Smooth muscle cell (in vitro differentiated cells): ENCODE results near the gene KIR3DL2. TPM values are rescaled to one million over a fixed set of nuclear protein-coding genes. Genes with fewer than 3 reads are reported as not detected.
"Not testable (repeated sequence)": the region's sequence is repeated elsewhere in the genome, so short reads cannot be mapped to it uniquely, and the experiment has no call there.

Experiments
- DNase-seq: peaks from one replicate; lab custom pipeline; 2025; ENCODE audit not compliant: unreplicated experiment; lab: John Stamatoyannopoulos, UW
- H2AFZ ChIP-seq: fragments of 200-600 bp; sonication (generic); 2 replicates; pipeline ENCODE4 v1.6.0; 2016; ENCODE audit warnings: antibody characterized with exemption, low read depth, mild to moderate bottlenecking
- H3F3A ChIP-seq: fragments of 200-600 bp; sonication (generic); 2 replicates; pipeline ENCODE4 v1.6.0; 2017; ENCODE audit warnings: antibody characterized with exemption, low read depth
- H3K27ac ChIP-seq: fragments of 200-600 bp; sonication (generic); 2 replicates; pipeline ENCODE4 v1.5.1; 2016; ENCODE audit warnings: low read depth, mild to moderate bottlenecking
- H3K27me3 ChIP-seq: fragments of 200-600 bp; sonication (generic); 2 replicates; pipeline ENCODE4 v1.6.1; 2016; ENCODE audit warnings: low read depth, mild to moderate bottlenecking
- H3K36me3 ChIP-seq: fragments of 200-600 bp; sonication (generic); 2 replicates; pipeline ENCODE4 v1.5.1; 2016; ENCODE audit warnings: low read depth
- H3K4me1 ChIP-seq: fragments of 200-600 bp; sonication (generic); 2 replicates; pipeline ENCODE4 v1.5.1; 2016; ENCODE audit warnings: low read depth
- H3K4me2 ChIP-seq: fragments of 200-600 bp; sonication (generic); 2 replicates; pipeline ENCODE4 v1.6.0; 2016; ENCODE audit warnings: mild to moderate bottlenecking
- H3K4me3 ChIP-seq: fragments of 200-600 bp; sonication (generic); 2 replicates; pipeline ENCODE4 v1.5.1; 2016; ENCODE audit warnings: mild to moderate bottlenecking
- H3K79me2 ChIP-seq: fragments of 200-600 bp; sonication (generic); 2 replicates; pipeline ENCODE4 v1.6.0; 2016; ENCODE audit warnings: low read depth, mild to moderate bottlenecking
- H3K9ac ChIP-seq: fragments of 200-600 bp; sonication (generic); 2 replicates; pipeline ENCODE4 v1.6.0; 2016; ENCODE audit warnings: low read depth
- H3K9me3 ChIP-seq: fragments of 200-600 bp; sonication (generic); replicated peaks from 2 replicates; pipeline ENCODE4 v1.5.1; 2016; ENCODE audit warnings: low read depth
- H4K20me1 ChIP-seq: fragments of 200-600 bp; sonication (generic); 2 replicates; pipeline ENCODE4 v1.6.0; 2016; ENCODE audit warnings: low read depth
- CTCF ChIP-seq: fragments of 200-600 bp; sonication (generic); IDR thresholded peaks from 2 replicates; pipeline ENCODE4 v1.5.1; 2017; ENCODE audit warnings: borderline replicate concordance, mild to moderate bottlenecking, antibody characterized with exemption; ENCODE audit not compliant: insufficient read depth, poor library complexity, severe bottlenecking
- WGBS: methylation state at CpG from one replicate; pipeline ENCODE4 v1.1.7; 2016; ENCODE audit warnings: low lambda C conversion rate; 5-methylcytosine and 5-hydroxymethylcytosine counted together
- polyA plus RNA-seq: library from polyadenylated mRNA; unstranded; fragments of >200 nt; fragmentation: Nextera tagmentation; extraction: Ambion mirVana; gene quantifications from 2 replicates; pipeline ENCODE4 v1.2.1, GENCODE V29; 2016
- total RNA-seq: library from RNA; depleted of rRNA; stranded (reverse); fragments of >200 nt; gene quantifications from 2 replicates; pipeline ENCODE4 v1.2.3, GENCODE V29; 2014

The KIR3DL2 gene
- total and polyA plus RNA-seq, 2 experiments from 2014 or later = not detected

- H3K9ac ChIP-seq = no peak overlapping the region
- no peaks in the 10 kb centered on the region for H3K36me3 ChIP-seq
- H2AFZ ChIP-seq = no peak overlapping the region
- no peak for TF ChIP-seq CTCF
- no peaks in the 10 kb centered on the region for H3K79me2 ChIP-seq
- H3K4me1 ChIP-seq = no peaks in the 10 kb centered on the region
- H3K9me3 ChIP-seq = no peaks in the 10 kb centered on the region
- H3F3A ChIP-seq = no peaks in the 10 kb centered on the region
- H3K4me3 ChIP-seq = no peak overlapping the region
- H3K27ac ChIP-seq = no peak overlapping the region
- no peaks in the 10 kb centered on the region for H4K20me1 ChIP-seq
- DNase-seq = no peak
- WGBS = 75% methylated on average over 15 of the region's 15 CpGs
- no peaks in the 10 kb centered on the region for H3K27me3 ChIP-seq
- no peak overlapping the region for H3K4me2 ChIP-seq
Measured at GRCh38 chr19:54817670-54818536, 32.3 kb upstream of the KIR3DL2 start.

- H3K79me2 ChIP-seq, H3K36me3 ChIP-seq, H3K27me3 ChIP-seq, H3K4me1 ChIP-seq, H3F3A ChIP-seq, H3K27ac ChIP-seq, H4K20me1 ChIP-seq, H3K4me3 ChIP-seq, H3K4me2 ChIP-seq, H3K9ac ChIP-seq, H2AFZ ChIP-seq, H3K9me3 ChIP-seq, DNase-seq: not testable (repeated sequence)
- 62% methylated on average over 4 of the region's 4 CpGs for WGBS
Measured at GRCh38 chr19:54824416-54824815, 25.8 kb upstream of the KIR3DL2 start.

GRCh38 chr19:54825326-54825725 is 24.9 kb upstream of the KIR3DL2 start:
- H3K9ac ChIP-seq, H3K4me3 ChIP-seq, H3K9me3 ChIP-seq, DNase-seq, H3F3A ChIP-seq, H3K27me3 ChIP-seq, H3K79me2 ChIP-seq, H4K20me1 ChIP-seq, H3K36me3 ChIP-seq, H3K4me1 ChIP-seq, H3K27ac ChIP-seq, H2AFZ ChIP-seq, H3K4me2 ChIP-seq: not testable (repeated sequence)
- WGBS = 52% methylated on average over 7 of the region's 7 CpGs

- not testable (repeated sequence) for H3K9me3 ChIP-seq, H3K9ac ChIP-seq, H3K27ac ChIP-seq, H3K79me2 ChIP-seq, H3K36me3 ChIP-seq, H3K4me3 ChIP-seq, DNase-seq, H4K20me1 ChIP-seq, H3F3A ChIP-seq, H3K4me2 ChIP-seq, H3K4me1 ChIP-seq, H2AFZ ChIP-seq, H3K27me3 ChIP-seq
- 68% methylated on average over 8 of the region's 8 CpGs for WGBS
Measured at GRCh38 chr19:54828064-54828463, 22.2 kb upstream of the KIR3DL2 start.

- not testable (repeated sequence) for H3K4me2 ChIP-seq
Measured at GRCh38 chr19:54832496-54832895, 17.7 kb upstream of the KIR3DL2 start, which contains the start of gene KIR2DS4. Gene KIR2DS4, plus strand, starts transcription at chr19:54832676.

GRCh38 chr19:54835126-54835525 is 15.1 kb upstream of the KIR3DL2 start:
- not testable (repeated sequence) for H3K4me2 ChIP-seq, H3K4me3 ChIP-seq, H3K27me3 ChIP-seq, H2AFZ ChIP-seq, H3K36me3 ChIP-seq, H3F3A ChIP-seq, H3K27ac ChIP-seq, H3K9ac ChIP-seq, H3K79me2 ChIP-seq, H4K20me1 ChIP-seq, DNase-seq, H3K4me1 ChIP-seq, H3K9me3 ChIP-seq
- WGBS = 62% methylated on average over 5 of the region's 5 CpGs

More at GRCh38 chr19:54832496-54832895, 17.7 kb upstream of the KIR3DL2 start, which contains the start of gene KIR2DS4:
- H3K4me3 ChIP-seq, H3K9me3 ChIP-seq, H3K9ac ChIP-seq, H3K27me3 ChIP-seq, DNase-seq, H4K20me1 ChIP-seq, H2AFZ ChIP-seq, H3K27ac ChIP-seq, H3K4me1 ChIP-seq, H3F3A ChIP-seq, H3K36me3 ChIP-seq, H3K79me2 ChIP-seq: not testable (repeated sequence)
- WGBS = 83% methylated on average over 14 of the region's 14 CpGs

GRCh38 chr19:54837522-54837921 is 12.7 kb upstream of the KIR3DL2 start:
- not testable (repeated sequence) for H3K4me3 ChIP-seq, H3K27me3 ChIP-seq, H3K4me2 ChIP-seq, H3K79me2 ChIP-seq, H3K27ac ChIP-seq, H3K9ac ChIP-seq, H4K20me1 ChIP-seq, H3F3A ChIP-seq, H3K36me3 ChIP-seq, DNase-seq, H3K9me3 ChIP-seq, H2AFZ ChIP-seq, H3K4me1 ChIP-seq
- WGBS = 59% methylated on average over 2 of the region's 2 CpGs

GRCh38 chr19:54843171-54843570 is 7.1 kb upstream of the KIR3DL2 start:
- H3K9me3 ChIP-seq, H3K36me3 ChIP-seq, DNase-seq, H4K20me1 ChIP-seq, H3K4me3 ChIP-seq, H2AFZ ChIP-seq, H3K9ac ChIP-seq, H3K27ac ChIP-seq, H3F3A ChIP-seq, H3K79me2 ChIP-seq, H3K27me3 ChIP-seq, H3K4me2 ChIP-seq, H3K4me1 ChIP-seq: not testable (repeated sequence)
- 71% methylated on average over 8 of the region's 8 CpGs for WGBS
